Measurements from ENCODE around the gene LARP1B. TPM values are rescaled to one million over a fixed set of nuclear protein-coding genes. Genes with fewer than 3 reads are reported as not detected.
A peak's percentile ranks its signal among the peaks of the same experiment; 100 is the strongest.
"Not testable (repeated sequence)": the region's sequence is repeated elsewhere in the genome, so short reads cannot be mapped to it uniquely, and the experiment has no call there.

Gene LARP1B
- 22.8 and 25.1 TPM in 2 replicates for total RNA-seq (2014; rRNA removed; shearing (Covaris generic))
- polyA plus RNA-seq (2014; cell fraction: nucleus; rRNA removed) = 20.5 and 22.1 TPM in 2 replicates

GRCh38 chr4:128060699-128061565 is at the start of gene LARP1B:
LARP1B (plus strand) TSS chr4:128061312; CDS start chr4:128074952, 13,640 bp downstream.
- DNase-seq (ENCODE audit: extremely low read depth, low read depth) = peak; percentile 91

DNA sequence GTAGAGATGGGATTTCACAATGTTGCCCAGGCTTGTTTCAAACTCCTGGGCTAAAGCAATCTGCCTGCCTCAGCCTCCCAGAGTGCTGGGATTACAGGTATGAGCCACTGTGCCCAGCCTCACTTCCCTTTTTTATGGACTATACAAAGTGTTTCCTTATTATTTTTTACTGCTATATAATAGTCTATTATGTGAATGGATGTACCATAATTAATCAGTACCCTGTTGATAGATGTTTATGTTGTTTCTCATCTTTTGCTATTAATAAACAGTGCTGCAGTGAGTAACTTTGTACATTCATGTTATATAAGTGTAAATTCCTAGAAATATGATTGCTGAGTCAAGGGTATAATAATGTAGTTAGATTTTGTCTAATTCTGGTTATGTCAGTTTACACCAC is 35.8 kb upstream of the LARP1B start:
- no peak for DNase-seq (ENCODE audit: extremely low read depth, low read depth)

- DNase-seq (ENCODE audit: extremely low read depth, low read depth) = no peak
These were observed 31.2 kb upstream of the LARP1B start for GRCh38 chr4:128029907-128030306.

DNA sequence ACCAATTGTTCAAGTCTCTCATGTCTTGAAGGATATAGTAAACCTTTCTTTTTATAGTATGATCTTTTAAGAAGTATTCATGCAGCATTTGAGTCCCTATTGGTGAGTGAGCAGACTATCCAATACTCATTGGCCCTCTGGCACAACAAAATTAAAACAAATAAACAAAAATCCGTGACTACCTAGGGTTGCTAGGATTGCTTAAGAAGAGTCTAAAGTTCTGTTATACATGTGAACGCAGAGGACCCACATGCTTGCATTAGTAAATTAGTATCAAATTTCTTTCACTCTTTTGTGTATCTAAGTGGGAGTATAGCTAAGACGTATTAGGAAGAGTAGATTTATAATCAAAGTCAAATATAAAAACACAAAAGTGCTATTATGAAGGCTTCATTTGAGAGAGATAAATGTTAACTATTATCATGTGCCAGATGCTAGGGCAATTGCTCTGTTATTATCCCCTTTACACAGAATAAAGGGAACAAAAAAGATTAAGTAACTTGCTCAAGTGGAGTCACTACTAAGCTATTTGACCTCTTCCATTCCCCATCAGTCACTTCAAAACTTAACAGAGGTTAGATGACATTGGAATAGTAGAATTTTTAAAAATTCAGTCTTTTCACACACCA is 29.2 kb upstream of the LARP1B start:
- no peak for DNase-seq (ENCODE audit: extremely low read depth, low read depth)

- DNase-seq (ENCODE audit: extremely low read depth, low read depth) = no peak
These were observed 21.5 kb upstream of the LARP1B start for GRCh38 chr4:128039568-128039967.

DNA sequence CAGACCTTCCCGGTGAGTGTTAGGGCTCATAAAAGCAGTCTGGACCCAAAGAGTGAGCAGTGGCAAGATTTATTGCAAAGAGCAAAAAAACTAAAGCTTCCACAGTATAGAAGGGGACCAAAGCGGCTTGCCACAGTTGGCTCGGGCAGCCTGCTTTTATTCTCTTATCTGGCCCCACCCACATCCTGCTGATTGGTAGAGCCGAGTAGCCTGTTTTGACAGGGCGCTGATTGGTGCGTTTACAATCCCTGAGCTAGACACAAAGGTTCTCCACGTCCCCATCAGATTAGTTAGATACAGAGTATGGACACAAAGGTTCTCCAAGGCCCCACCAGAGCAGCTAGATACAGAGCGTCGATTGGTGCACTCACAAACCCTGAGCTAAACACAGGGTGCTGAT is 14.1 kb upstream of the LARP1B start:
- DNase-seq (ENCODE audit: extremely low read depth, low read depth) = not testable (repeated sequence)

DNA sequence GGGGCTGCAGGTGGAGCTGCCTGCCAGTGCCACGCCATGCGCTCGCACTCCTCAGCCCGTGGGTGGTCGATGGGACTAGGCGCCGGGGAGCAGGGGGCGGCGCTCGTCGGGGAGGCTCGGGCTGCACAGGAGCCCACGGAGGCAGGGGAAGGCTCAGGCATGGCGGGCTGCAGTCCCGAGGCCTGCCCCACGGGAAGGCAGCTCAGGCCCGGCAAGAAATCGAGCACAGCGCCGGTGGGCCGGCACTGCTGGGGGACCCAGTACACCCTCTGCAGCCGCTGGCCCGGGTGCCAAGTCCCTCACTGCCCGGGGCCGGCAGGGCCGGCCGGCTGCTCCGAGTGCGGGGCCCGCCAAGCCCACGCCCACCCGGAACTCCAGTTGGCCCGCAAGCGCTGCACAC is 13.6 kb upstream of the LARP1B start:
- not testable (repeated sequence) for DNase-seq (ENCODE audit: extremely low read depth, low read depth)

DNA sequence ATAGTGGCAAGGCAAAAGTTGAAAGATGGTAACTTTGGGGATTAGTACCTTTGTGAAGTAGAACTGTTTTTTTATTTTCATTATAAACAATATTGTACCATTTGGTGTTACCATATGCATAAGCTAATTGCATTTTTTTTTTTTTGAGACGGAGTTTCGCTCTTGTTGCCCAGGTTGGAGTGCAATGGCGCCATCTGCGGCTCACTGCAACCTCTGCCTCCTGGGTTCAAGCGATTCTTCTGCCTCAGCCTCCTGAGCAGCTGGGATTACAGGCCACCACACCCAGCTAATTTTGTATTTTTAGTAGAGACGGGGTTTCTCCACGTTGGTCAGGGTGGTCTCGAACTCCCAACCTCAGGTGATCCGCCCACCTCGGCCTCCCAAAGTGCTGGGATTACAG is 9.9 kb upstream of the LARP1B start:
- DNase-seq (ENCODE audit: extremely low read depth, low read depth) = not testable (repeated sequence)

- DNase-seq (ENCODE audit: extremely low read depth, low read depth) = not testable (repeated sequence)
These were observed 6.2 kb upstream of the LARP1B start for GRCh38 chr4:128054907-128055306.

DNA sequence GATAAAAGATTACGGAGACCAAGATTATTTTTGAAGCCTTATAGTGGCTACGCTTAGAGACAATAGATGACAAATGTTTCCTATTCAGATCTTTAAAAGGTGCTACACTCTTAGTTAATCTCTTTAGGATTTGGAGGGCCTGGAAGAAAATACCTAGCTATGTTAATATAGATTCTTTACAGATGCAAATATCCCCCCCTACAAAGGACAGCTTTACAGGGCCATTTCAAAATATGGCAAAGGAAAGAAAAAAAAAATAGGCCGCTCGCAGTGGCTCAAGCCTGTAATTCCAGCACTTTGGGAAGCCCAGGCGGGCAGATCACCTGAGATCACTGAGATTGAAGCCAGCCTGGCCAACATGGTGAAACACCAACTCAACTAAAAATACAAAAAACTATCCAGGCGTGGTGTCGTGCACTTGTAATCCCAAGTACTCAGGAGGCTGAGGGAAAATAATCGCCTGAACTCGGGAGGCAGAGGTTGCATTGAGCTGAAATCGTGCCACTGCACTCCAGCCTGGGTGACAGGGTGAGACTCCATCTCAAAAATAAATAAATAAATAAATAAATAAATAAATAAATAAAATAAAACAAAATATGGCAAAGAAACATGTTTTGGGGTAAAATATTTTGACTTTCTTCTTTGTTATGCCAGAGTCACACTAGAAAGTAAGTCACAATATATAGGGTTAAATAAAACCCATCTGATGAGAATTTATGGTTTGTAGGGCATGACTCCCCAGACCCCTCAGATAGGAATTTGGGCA is 5.5 kb upstream of the LARP1B start:
- not testable (repeated sequence) for DNase-seq (ENCODE audit: extremely low read depth, low read depth)

DNA sequence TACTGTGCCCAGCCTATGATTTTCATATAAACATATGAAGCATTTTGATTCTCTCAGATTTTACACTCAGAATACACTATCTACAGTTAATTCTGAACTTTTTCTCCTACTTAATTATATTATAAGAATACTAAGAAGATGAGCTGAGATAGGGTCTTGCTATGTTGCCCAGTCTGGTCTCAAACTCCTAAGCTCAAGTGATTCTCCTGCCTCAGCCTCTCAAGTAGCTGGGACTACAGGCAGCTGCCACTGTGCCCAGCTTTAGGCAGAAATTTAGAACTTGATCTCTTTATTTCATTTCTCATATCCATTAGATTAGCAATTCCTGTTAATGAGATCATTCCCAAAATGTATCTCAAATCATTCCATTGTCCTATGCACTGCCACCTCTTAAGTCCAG is 4.7 kb upstream of the LARP1B start:
- DNase-seq (ENCODE audit: extremely low read depth, low read depth) = no peak

GRCh38 chr4:128060121-128060698 is 902 bp upstream of the LARP1B start:
- no peak for DNase-seq (ENCODE audit: extremely low read depth, low read depth)

- no peak for DNase-seq (ENCODE audit: extremely low read depth, low read depth)
These were observed 739 bp downstream of the LARP1B start for GRCh38 chr4:128061566-128062536.

GRCh38 chr4:128066453-128066820 is 5.3 kb downstream of the LARP1B start:
- DNase-seq (ENCODE audit: extremely low read depth, low read depth) = not testable (repeated sequence)

GRCh38 chr4:128068918-128069317 is 7.8 kb downstream of the LARP1B start:
- DNase-seq (ENCODE audit: extremely low read depth, low read depth) = no peak

- DNase-seq (ENCODE audit: extremely low read depth, low read depth) = no peak
These were observed 15.4 kb downstream of the LARP1B start for GRCh38 chr4:128076464-128076863.

GRCh38 chr4:128095293-128095692 is 34.2 kb downstream of the LARP1B start:
- not testable (repeated sequence) for DNase-seq (ENCODE audit: extremely low read depth, low read depth)

GRCh38 chr4:128107766-128108165 is 46.7 kb downstream of the LARP1B start:
- no peak for DNase-seq (ENCODE audit: extremely low read depth, low read depth)

DNA sequence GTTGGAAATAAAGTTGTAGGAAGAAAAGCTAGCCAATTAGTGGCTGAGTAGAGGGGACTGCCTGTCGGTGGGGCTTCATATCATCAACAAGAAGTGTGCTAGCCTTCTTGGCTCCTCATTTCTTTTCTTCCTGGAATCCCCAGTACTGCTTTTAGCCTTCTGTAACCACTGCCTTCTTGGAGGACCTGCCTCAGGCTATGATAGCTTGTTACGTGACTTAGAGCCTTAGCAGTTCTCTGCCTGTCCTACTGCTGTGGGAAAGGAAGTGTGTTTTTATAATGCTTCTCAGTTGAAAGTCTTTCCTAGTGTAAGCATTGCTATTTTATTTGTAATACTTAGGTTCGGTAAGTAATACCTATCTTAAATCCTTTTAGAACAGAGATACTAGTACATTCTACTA is 61.9 kb downstream of the LARP1B start:
- no peak for DNase-seq (ENCODE audit: extremely low read depth, low read depth)

DNA sequence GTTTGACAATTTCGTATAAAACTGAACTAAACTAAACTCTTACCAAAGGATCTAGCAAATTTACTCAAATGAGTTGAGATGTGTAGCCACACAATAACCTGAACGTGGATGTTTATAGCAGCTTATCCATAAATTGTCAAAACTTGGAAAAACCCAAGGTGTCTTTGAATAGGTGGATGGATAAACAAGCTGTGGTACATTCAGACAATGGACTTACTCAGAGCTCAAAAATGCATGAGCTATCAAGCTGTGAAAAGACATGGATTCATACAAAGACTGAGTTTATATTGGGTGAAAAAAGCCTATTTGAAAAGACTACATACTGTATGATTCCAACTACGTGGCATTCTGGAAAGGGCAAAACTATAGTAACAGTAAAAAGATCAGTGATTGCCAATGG is 69.5 kb downstream of the LARP1B start:
- DNase-seq (ENCODE audit: extremely low read depth, low read depth) = no peak

Data from NCI-H460 (cell line).